HCT116 (cell line): ENCODE data around the gene MTMR6. TPM values are rescaled to one million over a fixed set of nuclear protein-coding genes. Genes with fewer than 3 reads are reported as not detected.

Experiments used
- ATAC-seq: fragments of 200-7000 bp; cut with Tn5 transposase; 2 replicates; pipeline ENCODE4 v1.9.1; 2020; ENCODE audit warnings: mild to moderate bottlenecking, moderate library complexity
- BruUV-seq: library from RNA; stranded (reverse); fragments of 400-500 nt; replicated peaks from 2 replicates; lab custom pipeline; 2021; lab: Mats Ljungman, UMichigan
- CTCF ChIA-PET: fragments of 300-600 bp; sonication (Branson Sonifier 250); formaldehyde crosslinking; loops from one replicate; lab custom pipeline; 2021; ENCODE audit warnings: antibody characterized with exemption; lab: Charles Lee
- POLR2A ChIA-PET: fragments of 300-600, 350-600 bp; sonication (Branson Sonifier 250); formaldehyde crosslinking; loops from one replicate; lab custom pipeline; 2021; ENCODE audit warnings: antibody characterized with exemption; lab: Charles Lee
- RAD21 ChIA-PET, 2 experiments: fragments of 300-600 bp; sonication (Branson Sonifier 250); formaldehyde crosslinking; loops; one replicate each; lab custom pipeline; 2023; ENCODE audit warnings: low total read pairs in 2 of 2; ENCODE audit not compliant: uncharacterized antibody in 2 of 2, unreplicated experiment in 2 of 2, low non-redundant PET in 1 of 2; lab: Charles Lee
- DNase-seq: peaks from one replicate; pipeline ENCODE4 v3.0.0-alpha.2; 2010; ENCODE audit warnings: low read depth, low spot score
- H2AFZ ChIP-seq: fragments of 200-600 bp; shearing (Covaris generic), sonication (generic); 2 replicates; pipeline ENCODE4 v1.6.1; 2017; ENCODE audit warnings: low read depth, mixed run types, mixed read lengths, antibody characterized with exemption, low read length; ENCODE audit not compliant: poor library complexity, severe bottlenecking
- H3K27ac ChIP-seq: 2 replicates; pipeline ENCODE4 v1.5.1; 2012; ENCODE audit warnings: low read depth, low read length
- H3K27me3 ChIP-seq: fragments of 200-600 bp; sonication (generic); 2 replicates; pipeline ENCODE4 v1.6.1; 2016; ENCODE audit warnings: mixed run types, low read length, mixed read lengths; ENCODE audit not compliant: insufficient read depth
- H3K36me3 ChIP-seq, 2 experiments: fragments of 200-500 bp in 1 of 2; fragments of 200-600 bp in 1 of 2; sonication (Bioruptor generic) in 1 of 2; sonication (generic) in 1 of 2; 2 replicates each; pipeline versions ENCODE4 v1.5.1 to v1.6.1; 2014 to 2016; ENCODE audit warnings: low read length in 2 of 2, inconsistent platforms in 1 of 2, mixed read lengths in 1 of 2, mixed run types in 1 of 2; ENCODE audit not compliant: insufficient read depth in 2 of 2, control insufficient read depth in 1 of 2
- H3K4me1 ChIP-seq, 2 experiments: fragments of 200-600 bp in 1 of 2; sonication (generic) in 1 of 2; 2 replicates each; pipeline versions ENCODE4 v1.5.1 to v1.6.1; 2012 to 2017; ENCODE audit warnings: low read length in 2 of 2, inconsistent platforms in 1 of 2, mild to moderate bottlenecking in 1 of 2, mixed read lengths in 1 of 2, mixed run types in 1 of 2, moderate library complexity in 1 of 2; ENCODE audit not compliant: insufficient read depth in 2 of 2, control insufficient read depth in 1 of 2
- H3K4me2 ChIP-seq: fragments of 200-600 bp; sonication (generic); 2 replicates; pipeline ENCODE4 v1.6.1; 2017; ENCODE audit warnings: mixed run types, low read length, mixed read lengths
- H3K4me3 ChIP-seq, 2 experiments: fragments of 200-600 bp in 1 of 2; sonication (generic) in 1 of 2; replicated peaks in 1 of 2; 2 replicates each; pipeline ENCODE4 v1.5.1; 2011 to 2016; ENCODE audit warnings: low read length in 2 of 2, control low read depth in 1 of 2, low read depth in 1 of 2, mild to moderate bottlenecking in 1 of 2, mixed read lengths in 1 of 2, mixed run types in 1 of 2
- H3K79me2 ChIP-seq: fragments of 200-600 bp; sonication (generic); 2 replicates; pipeline ENCODE4 v1.6.1; 2017; ENCODE audit warnings: mild to moderate bottlenecking, mixed run types, low read length, moderate library complexity, mixed read lengths; ENCODE audit not compliant: insufficient read depth
- H3K9ac ChIP-seq: fragments of 200-600 bp; sonication (generic); 2 replicates; pipeline ENCODE4 v1.6.1; 2016; ENCODE audit warnings: low read length, mixed read lengths
- H3K9me2 ChIP-seq: fragments of 200-600 bp; sonication (generic), shearing (Covaris generic); 2 replicates; pipeline ENCODE4 v1.6.1; 2017; ENCODE audit warnings: mixed run types, mild to moderate bottlenecking, moderate library complexity; ENCODE audit not compliant: insufficient read depth
- H3K9me3 ChIP-seq, 2 experiments: fragments of 200-500 bp in 1 of 2; fragments of 200-600 bp in 1 of 2; sonication (Bioruptor generic) in 1 of 2; sonication (generic) in 1 of 2; 2 replicates each; pipeline ENCODE4 v1.6.1; 2014 to 2017; ENCODE audit warnings: low read length in 2 of 2, mixed read lengths in 2 of 2, inconsistent platforms in 1 of 2, low read depth in 1 of 2, mild to moderate bottlenecking in 1 of 2, mixed run types in 1 of 2, moderate library complexity in 1 of 2; ENCODE audit not compliant: control insufficient read depth in 1 of 2, insufficient read depth in 1 of 2
- H4K20me1 ChIP-seq: fragments of 200-600 bp; sonication (generic), shearing (Covaris generic); 2 replicates; pipeline ENCODE4 v1.6.1; 2017; ENCODE audit warnings: mixed run types, mild to moderate bottlenecking, moderate library complexity; ENCODE audit not compliant: insufficient read depth
- ATF3 ChIP-seq: IDR thresholded peaks from 2 replicates; pipeline ENCODE4 v1.6.1; 2012
- CEBPB ChIP-seq: IDR thresholded peaks from 2 replicates; pipeline ENCODE4 v1.6.1; 2012; ENCODE audit warnings: low read depth
- EGR1 ChIP-seq: IDR thresholded peaks from 2 replicates; pipeline ENCODE4 v1.6.1; 2012; ENCODE audit warnings: low read depth
- ELF1 ChIP-seq: IDR thresholded peaks from 2 replicates; pipeline ENCODE4 v1.6.1; 2012; ENCODE audit warnings: low read depth, borderline replicate concordance
- EZH2 ChIP-seq: fragments of 200-600 bp; sonication (generic); IDR thresholded peaks from 2 replicates; pipeline ENCODE4 v1.6.1; 2017; ENCODE audit warnings: antibody characterized with exemption, mixed run types
- EZH2phosphoT487 ChIP-seq: fragments of 200-600 bp; IDR thresholded peaks from 2 replicates; pipeline ENCODE4 v1.6.1; 2018; ENCODE audit warnings: antibody characterized with exemption, borderline replicate concordance
- FOSL1 ChIP-seq: IDR thresholded peaks from 2 replicates; pipeline ENCODE4 v1.6.1; 2012; ENCODE audit warnings: low read depth
- JUND ChIP-seq: IDR thresholded peaks from 2 replicates; pipeline ENCODE4 v1.6.1; 2012
- POLR2A ChIP-seq: IDR thresholded peaks from 2 replicates; pipeline ENCODE4 v1.7.0; 2011; ENCODE audit warnings: borderline replicate concordance; ENCODE audit not compliant: insufficient read depth, insufficient read length; ENCODE audit errors: extremely low read depth
- RAD21 ChIP-seq: IDR thresholded peaks from 2 replicates; pipeline ENCODE4 v1.6.1; 2012; ENCODE audit warnings: low read depth, mild to moderate bottlenecking
- SIN3A ChIP-seq: IDR thresholded peaks from 2 replicates; pipeline ENCODE4 v1.6.1; 2012; ENCODE audit warnings: low read depth
- SP1 ChIP-seq: IDR thresholded peaks from 2 replicates; pipeline ENCODE4 v1.6.1; 2012; ENCODE audit warnings: low read depth
- SRF ChIP-seq: IDR thresholded peaks from 2 replicates; pipeline ENCODE4 v1.6.1; 2012; ENCODE audit warnings: low read depth
- TCF7L2 ChIP-seq: IDR thresholded peaks from 2 replicates; pipeline ENCODE4 v1.7.0; 2011; ENCODE audit warnings: borderline replicate concordance, inconsistent platforms; ENCODE audit not compliant: insufficient read depth, insufficient read length; ENCODE audit errors: extremely low read depth
- ZBTB33 ChIP-seq: IDR thresholded peaks from 2 replicates; pipeline ENCODE4 v1.6.1; 2011; ENCODE audit warnings: mild to moderate bottlenecking, low read length, moderate library complexity; ENCODE audit not compliant: insufficient replicate concordance; ENCODE audit errors: extremely low read depth
- ZFX ChIP-seq: fragments of 450-650 bp; IDR thresholded peaks from 2 replicates; pipeline ENCODE4 v1.6.1; 2017
- intact Hi-C: fragments of 100-400 bp; cut with micrococcal nuclease; formaldehyde crosslinking; loops from 2 replicates; pipeline ENCODE4 v1.10.0; 2022
- total RNA-seq: library from RNA; stranded (reverse); gene quantifications from one replicate; pipeline ENCODE4 v1.2.1, GENCODE V29; 2021; ENCODE audit not compliant: unreplicated experiment

MTMR6 gene
- total RNA-seq, 1 experiment from 2014 or later = 11.4 TPM

- POLR2A ChIA-PET = no interaction called here
- H3K9ac ChIP-seq = no peak overlapping the region
These were observed 43.3 kb upstream of the MTMR6 start for GRCh38 chr13:25330541-25330940.

GRCh38 chr13:25329706-25330105, 42.4 kb upstream of the MTMR6 start:
- Histone ChIP-seq H3K9me2 (no peaks in the 10 kb centered on the region), H3K79me2 (peaks cover 52% of the 10 kb centered on the region), H3K27ac (no peak overlapping the region), H3K27me3 (no peaks in the 10 kb centered on the region), H3K9ac (no peak overlapping the region), H3K9me3 (no peaks in the 10 kb centered on the region), H3K4me3 (no peak overlapping the region), H2AFZ (no peak overlapping the region), H4K20me1 (peaks cover 11% of the 10 kb centered on the region; the same call in 1 of the 2 replicates)
- ChIA-PET RAD21 (no interaction called here), POLR2A (no interaction called here)
- ATAC-seq (no peak), DNase-seq (no peak)
- intact Hi-C loops = no loop called here
- TF ChIP-seq SRF (no peak), CEBPB (no peak), ZFX (no peak), FOSL1 (no peak), POLR2A (no peak), ELF1 (no peak), JUND (no peak), SIN3A (no peak), RAD21 (no peak), ATF3 (no peak), EGR1 (no peak), EZH2phosphoT487 (no peak), ZBTB33 (no peak), SP1 (no peak)
- TF ChIP-seq, all 23 proteins: peak for 0
- CTCF ChIA-PET = no interaction called here
- Histone ChIP-seq H3K4me1 (no peaks in the 10 kb centered on the region), H3K36me3 (peaks cover 58 to 77% of the 10 kb centered on the region in 2 experiments), H3K4me2 (no peak overlapping the region)
- no TSS peak for BruUV-seq

More at GRCh38 chr13:25330541-25330940, 43.3 kb upstream of the MTMR6 start:
- BruUV-seq = no TSS peak
- Histone ChIP-seq H3K4me3 (no peak overlapping the region), H3K27ac (no peak overlapping the region), H3K36me3 (peaks cover 51 to 69% of the 10 kb centered on the region in 2 experiments), H3K9me2 (no peaks in the 10 kb centered on the region), H2AFZ (no peak overlapping the region), H3K79me2 (peaks cover 58% of the 10 kb centered on the region), H3K4me1 (no peaks in the 10 kb centered on the region), H3K27me3 (no peaks in the 10 kb centered on the region), H4K20me1 (peaks cover 18% of the 10 kb centered on the region; the same call in 1 of the 2 replicates), H3K9me3 (no peaks in the 10 kb centered on the region), H3K4me2 (no peak overlapping the region)
- ATAC-seq (no peak), DNase-seq (no peak)
- RAD21 ChIA-PET = no interaction called here
- TF ChIP-seq FOSL1 (no peak), TCF7L2 (no peak), EZH2 (no peak)
- intact Hi-C loops = no loop called here
- CTCF ChIA-PET = no interaction called here
